Chondrocyte (in vitro differentiated cells): ENCODE data around the gene PDZD7. TPM values are rescaled to one million over a fixed set of nuclear protein-coding genes. Genes with fewer than 3 reads are reported as not detected.

Experiments used
- DNase-seq: peaks from one replicate; pipeline ENCODE4 v3.0.0; 2021; ENCODE audit warnings: mixed read lengths, low spot score
- H3K27ac Mint-ChIP-seq: one replicate; pipeline ENCODE4 v1.8.0; 2021; ENCODE audit warnings: mild to moderate bottlenecking, moderate library complexity, mixed read lengths; ENCODE audit not compliant: unreplicated experiment
- H3K27me3 Mint-ChIP-seq: 2 replicates; pipeline ENCODE4 v1.8.0; 2021; ENCODE audit warnings: low read depth, mixed read lengths
- H3K36me3 Mint-ChIP-seq: 2 replicates; pipeline ENCODE4 v1.8.0; 2021; ENCODE audit warnings: low read depth, mixed read lengths
- H3K4me1 Mint-ChIP-seq: 2 replicates; pipeline ENCODE4 v1.8.0; 2021; ENCODE audit warnings: low read depth, mild to moderate bottlenecking, mixed read lengths
- H3K4me3 Mint-ChIP-seq: one replicate; pipeline ENCODE4 v1.8.0; 2021; ENCODE audit warnings: mild to moderate bottlenecking, moderate library complexity, mixed read lengths; ENCODE audit not compliant: unreplicated experiment
- H3K9me3 Mint-ChIP-seq: 2 replicates; pipeline ENCODE4 v1.8.0; 2021; ENCODE audit warnings: low read depth, mixed read lengths
- total RNA-seq: library from RNA; stranded (reverse); gene quantifications from 3 replicates; pipeline ENCODE4 v1.2.1, GENCODE V29; 2021
- TF ChIP-seq, protein P1 (sequence below): fragments of 200-600 bp; sonication (generic); IDR thresholded peaks from 2 replicates; pipeline ENCODE4 v1.5.0; 2021; ENCODE audit warnings: antibody characterized with exemption, mild to moderate bottlenecking, moderate library complexity

The PDZD7 gene
- total RNA-seq, 1 donor from 2014 or later: 1.8 TPM

DNA sequence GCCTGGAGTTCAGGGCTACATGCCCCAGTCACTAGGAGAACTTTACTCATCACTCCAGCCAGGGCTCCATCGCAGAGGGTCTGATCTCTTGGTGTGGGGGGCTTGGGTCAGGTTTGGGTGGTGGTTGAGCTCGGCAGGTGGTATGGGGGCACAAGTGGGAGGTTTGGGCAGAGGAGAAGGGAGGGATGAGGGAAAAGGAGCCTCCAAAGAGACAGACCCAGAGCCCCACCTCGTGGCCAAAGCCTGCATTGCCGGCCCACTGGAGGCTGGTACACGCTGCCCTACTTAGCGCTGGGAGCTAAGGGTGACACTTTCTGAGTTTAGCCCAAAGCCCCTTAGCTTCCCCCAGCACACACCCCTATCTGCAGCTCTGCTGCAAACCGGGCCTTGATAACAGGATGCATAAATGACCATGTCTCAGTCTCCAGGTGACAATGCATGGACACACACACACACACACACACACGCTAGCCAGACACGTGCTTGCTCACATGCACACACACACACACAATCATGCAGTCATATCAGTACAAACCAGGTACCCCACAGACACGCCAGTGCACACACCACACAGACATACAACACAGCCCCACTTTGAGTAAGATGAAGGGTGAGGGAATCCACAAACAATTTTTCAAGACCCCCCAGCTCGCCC is 16.6 kb downstream of the PDZD7 start:
- Mint-ChIP-seq H3K36me3 (no peaks in the 10 kb centered on the region), H3K4me3 (no peak overlapping the region), H3K27me3 (peaks cover 5% of the 10 kb centered on the region), H3K4me1 (peaks cover 35% of the 10 kb centered on the region), H3K9me3 (no peaks in the 10 kb centered on the region), H3K27ac (peak overlapping the region; percentile 76)
- TF ChIP-seq, protein P1, sequence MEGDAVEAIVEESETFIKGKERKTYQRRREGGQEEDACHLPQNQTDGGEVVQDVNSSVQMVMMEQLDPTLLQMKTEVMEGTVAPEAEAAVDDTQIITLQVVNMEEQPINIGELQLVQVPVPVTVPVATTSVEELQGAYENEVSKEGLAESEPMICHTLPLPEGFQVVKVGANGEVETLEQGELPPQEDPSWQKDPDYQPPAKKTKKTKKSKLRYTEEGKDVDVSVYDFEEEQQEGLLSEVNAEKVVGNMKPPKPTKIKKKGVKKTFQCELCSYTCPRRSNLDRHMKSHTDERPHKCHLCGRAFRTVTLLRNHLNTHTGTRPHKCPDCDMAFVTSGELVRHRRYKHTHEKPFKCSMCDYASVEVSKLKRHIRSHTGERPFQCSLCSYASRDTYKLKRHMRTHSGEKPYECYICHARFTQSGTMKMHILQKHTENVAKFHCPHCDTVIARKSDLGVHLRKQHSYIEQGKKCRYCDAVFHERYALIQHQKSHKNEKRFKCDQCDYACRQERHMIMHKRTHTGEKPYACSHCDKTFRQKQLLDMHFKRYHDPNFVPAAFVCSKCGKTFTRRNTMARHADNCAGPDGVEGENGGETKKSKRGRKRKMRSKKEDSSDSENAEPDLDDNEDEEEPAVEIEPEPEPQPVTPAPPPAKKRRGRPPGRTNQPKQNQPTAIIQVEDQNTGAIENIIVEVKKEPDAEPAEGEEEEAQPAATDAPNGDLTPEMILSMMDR: peak; percentile 86
- DNase-seq: peak; percentile 85

DNA sequence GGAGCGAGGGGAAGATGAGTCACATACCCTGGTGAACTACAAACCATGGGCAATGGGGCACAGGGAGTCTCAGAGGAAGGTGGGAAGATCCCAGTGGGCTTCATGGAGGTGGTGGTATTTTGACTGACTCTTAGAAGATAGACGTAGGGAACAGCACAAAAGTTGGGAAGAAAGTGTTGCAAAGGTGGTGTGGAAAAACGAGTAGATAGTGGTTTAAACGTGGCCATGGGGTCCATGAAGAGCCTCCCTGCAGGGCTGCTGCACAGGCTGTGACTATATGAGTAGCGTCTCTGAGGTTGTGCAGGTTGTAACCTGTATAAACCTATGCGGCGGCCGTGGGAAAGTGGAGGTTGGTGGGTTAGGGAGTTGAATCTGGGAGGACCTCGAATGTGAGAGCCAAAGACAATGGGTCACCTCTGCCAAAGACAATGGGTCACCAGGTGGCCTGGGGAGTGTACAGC is 17.5 kb downstream of the PDZD7 start:
- TF ChIP-seq, protein P1: no peak
- Mint-ChIP-seq H3K27me3 (peaks cover 5% of the 10 kb centered on the region), H3K27ac (peak overlapping the region; percentile 92), H3K4me3 (no peak overlapping the region), H3K4me1 (peaks cover 32% of the 10 kb centered on the region), H3K36me3 (no peaks in the 10 kb centered on the region), H3K9me3 (no peaks in the 10 kb centered on the region)
- DNase-seq: no peak

DNA sequence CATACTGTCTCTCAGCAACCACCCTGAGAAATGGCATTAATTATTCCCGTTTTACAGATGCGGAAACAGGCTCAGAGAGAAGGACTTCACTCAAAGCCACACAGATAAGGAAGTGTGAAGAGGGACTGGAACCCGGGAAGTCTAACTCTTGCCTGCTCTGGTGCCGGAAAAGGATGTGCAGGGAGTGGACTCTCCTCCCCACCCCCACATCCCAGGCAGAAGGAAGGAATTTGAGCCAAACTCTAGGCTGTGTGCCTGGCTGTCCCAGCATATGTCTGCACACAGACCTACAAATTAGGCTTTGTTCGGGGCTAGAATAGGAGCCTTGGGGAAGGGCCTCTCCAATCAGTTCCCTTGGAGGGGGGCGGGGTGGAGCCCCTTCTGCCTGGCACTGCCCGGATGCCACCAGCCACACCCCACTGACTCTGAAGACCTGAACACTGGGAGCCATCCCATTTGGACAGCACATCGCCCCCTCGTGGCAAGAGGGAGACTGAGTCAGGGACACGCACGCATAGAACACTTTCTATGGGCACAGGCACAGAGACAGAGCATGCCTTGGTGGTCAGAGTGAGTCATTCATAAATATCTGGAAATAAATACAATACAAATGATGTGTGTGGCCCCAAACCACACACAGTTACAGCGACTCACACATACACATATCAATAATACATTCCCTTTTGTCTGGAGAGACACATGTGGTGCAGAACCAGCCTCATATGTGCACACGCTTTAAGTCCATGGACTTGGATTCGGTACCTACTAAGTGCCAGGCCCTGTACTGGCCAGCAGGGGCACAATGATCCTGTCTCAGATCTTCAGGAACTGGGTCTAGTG is 18.2 kb downstream of the PDZD7 start:
- peak; percentile 94 for DNase-seq
- no peaks in the 10 kb centered on the region for H3K9me3 Mint-ChIP-seq
- TF ChIP-seq, protein P1: peak; percentile 99
- H3K27me3 Mint-ChIP-seq: peaks cover 5% of the 10 kb centered on the region
- H3K27ac Mint-ChIP-seq: peak overlapping the region; percentile 92
- no peak overlapping the region for H3K4me3 Mint-ChIP-seq
- H3K36me3 Mint-ChIP-seq: no peaks in the 10 kb centered on the region
- H3K4me1 Mint-ChIP-seq: peaks cover 36% of the 10 kb centered on the region

DNA sequence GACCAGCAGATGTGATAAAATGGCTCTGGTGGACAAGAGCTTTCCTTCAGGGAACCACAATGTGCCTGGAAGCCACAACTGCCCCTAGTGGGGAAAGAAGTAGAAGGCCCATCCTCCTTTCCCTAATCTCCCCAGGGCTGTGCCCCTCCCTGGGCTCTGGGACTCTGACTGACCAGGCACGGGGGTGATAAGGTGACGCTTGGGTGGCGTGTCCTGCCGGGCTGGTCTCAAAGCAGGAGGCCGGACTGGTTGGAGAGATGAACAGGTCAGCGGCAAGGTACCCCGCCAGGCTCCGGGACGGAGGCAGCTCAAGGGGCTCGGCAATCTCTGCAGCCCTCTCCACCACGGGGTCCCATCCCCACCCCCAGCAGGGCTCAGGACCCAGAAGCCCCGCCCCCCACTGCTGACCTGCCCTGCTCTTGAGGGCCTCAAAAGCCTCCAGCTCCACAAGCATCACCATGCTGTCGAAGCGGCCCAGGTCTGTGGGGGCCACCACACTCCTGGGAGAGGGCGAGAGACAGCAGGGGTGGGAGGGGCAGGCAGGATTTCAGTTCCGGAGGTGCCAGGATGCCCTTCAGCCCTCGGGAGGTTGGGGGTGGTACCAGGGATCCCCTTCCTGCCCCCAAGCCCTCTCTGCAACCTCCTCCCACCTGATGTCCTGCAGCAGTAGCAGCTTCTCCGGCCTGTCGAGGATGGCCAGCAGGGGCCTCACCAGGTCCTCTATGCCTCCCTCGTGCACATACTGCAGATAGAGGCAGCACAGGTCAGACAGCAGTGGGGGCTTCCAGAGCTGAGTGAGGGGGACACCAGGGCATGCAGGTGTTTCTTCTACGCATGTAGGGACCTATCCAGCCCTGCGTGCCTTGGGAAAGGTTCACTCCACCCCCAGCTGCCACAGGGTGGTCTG is 19.2 kb downstream of the PDZD7 start:
- peak overlapping the region; percentile 92 for H3K27ac Mint-ChIP-seq
- peaks cover 36% of the 10 kb centered on the region for H3K4me1 Mint-ChIP-seq
- TF ChIP-seq, protein P1: peak; percentile 63
- H3K4me3 Mint-ChIP-seq: no peak overlapping the region
- no peaks in the 10 kb centered on the region for H3K36me3 Mint-ChIP-seq
- peaks cover 4% of the 10 kb centered on the region for H3K27me3 Mint-ChIP-seq
- H3K9me3 Mint-ChIP-seq: no peaks in the 10 kb centered on the region
- peak; percentile 88 for DNase-seq
